Kasumi-1 (cell line): Measurements from ENCODE around the gene DYNLT4.
"Not testable (repeated sequence)": the region's sequence is repeated elsewhere in the genome, so short reads cannot be mapped to it uniquely, and the experiment has no call there.

Source experiments
- DNase-seq, 2 experiments: peaks; one replicate each; lab custom pipeline; 2025; lab: John Stamatoyannopoulos, UW

The DYNLT4 gene

DNA sequence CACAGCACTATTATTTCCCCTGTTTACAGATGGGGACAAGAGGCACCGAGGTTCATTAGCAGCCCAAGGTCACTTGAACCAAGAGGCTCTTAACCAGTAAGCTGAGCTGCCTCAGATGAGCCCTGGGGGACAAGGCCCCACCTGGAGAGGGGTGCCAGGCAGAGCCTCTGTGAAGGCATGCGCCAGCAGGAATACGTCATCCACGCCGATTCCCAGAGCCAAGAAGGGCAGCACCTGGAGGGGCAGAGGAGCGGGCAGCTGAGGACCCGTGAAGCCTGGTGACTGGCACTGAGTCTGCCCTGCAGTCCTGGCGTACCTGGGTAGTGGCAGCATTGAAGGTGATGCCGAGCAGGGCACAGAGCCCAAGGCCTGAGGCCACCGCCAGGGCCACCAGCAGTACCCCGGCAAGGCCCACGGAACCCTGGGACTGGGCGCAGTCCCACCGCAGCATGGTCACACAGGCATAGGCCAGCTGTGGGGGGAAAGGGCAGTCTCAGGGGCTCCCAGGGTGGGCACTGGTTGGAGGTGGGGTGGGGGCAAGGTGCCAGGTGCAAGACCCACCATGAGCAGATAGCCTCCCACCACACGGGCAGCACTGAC is 21.8 kb upstream of the DYNLT4 start:
- DNase-seq, result no peak

DNA sequence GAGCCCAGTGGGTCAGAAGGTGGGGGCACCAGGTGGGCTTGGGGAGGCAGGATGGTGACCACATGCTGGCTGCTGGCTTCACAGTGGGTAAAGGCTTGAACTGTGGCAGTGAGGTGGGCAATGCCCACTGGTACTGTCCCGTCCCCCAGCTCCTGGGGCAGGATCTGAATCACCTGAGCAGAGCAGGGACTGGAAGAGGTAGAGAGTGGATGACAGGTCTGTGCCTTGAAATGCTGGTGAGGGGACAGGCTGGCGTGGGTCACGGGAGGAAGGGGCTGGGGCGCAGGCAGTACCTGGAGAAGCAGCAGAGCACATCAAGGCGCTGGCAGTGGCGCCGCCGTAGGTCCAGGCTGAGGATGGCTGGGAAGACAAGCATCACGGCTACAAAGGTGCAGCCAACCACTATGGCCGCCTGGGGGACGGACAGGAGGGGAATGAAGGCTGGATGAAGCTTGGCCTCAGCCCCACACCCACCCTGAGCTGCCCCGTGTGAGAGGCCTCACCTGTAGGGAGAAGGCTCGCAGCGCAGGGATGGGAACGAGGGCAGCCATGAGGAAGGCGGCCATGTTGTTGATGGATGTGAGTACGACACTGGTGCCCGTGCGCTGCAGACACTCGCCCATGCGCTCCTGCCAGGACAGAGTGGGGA is 21.0 kb upstream of the DYNLT4 start:
- DNase-seq, result no peak

DNA sequence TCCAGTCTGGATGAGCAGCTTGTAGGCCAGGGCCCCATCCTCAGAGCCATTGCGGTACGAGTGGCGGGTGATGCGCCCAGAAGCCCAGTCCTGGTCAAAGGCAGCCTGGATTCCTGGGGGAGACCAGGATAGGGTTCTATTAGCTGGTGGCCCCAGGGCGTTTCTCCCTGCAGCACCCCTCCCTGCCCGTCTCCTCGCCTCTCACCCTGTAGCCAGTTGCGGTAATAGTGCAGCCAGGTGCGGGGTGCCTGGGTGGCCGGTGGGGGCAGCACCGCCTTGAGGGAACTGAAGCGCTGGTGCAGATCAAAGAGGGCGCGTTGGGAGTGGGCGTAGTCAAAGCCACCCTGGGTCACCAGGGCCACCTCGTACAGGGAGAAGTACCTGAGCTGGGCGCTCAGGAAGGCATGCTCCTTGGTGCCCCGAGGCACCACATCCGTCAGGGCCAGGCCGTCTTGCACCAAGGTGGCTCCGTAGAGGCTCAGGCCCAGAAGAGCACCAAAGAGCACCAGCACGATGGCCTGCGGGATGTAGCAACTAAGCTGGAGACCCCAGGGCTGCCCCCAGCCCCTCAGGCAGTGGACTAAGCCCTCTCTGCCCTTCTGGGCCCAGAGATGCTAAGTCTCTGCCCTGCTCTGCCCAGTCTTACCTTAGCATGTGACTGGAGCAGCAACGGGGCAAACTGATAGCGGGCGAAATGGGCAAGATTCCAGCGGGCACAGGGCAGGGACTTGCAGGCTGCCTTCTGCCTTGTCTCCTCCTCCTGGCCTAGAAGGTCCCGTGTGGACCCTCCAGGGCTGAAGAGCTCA is 20.2 kb upstream of the DYNLT4 start:
- DNase-seq, result no peak

DNA sequence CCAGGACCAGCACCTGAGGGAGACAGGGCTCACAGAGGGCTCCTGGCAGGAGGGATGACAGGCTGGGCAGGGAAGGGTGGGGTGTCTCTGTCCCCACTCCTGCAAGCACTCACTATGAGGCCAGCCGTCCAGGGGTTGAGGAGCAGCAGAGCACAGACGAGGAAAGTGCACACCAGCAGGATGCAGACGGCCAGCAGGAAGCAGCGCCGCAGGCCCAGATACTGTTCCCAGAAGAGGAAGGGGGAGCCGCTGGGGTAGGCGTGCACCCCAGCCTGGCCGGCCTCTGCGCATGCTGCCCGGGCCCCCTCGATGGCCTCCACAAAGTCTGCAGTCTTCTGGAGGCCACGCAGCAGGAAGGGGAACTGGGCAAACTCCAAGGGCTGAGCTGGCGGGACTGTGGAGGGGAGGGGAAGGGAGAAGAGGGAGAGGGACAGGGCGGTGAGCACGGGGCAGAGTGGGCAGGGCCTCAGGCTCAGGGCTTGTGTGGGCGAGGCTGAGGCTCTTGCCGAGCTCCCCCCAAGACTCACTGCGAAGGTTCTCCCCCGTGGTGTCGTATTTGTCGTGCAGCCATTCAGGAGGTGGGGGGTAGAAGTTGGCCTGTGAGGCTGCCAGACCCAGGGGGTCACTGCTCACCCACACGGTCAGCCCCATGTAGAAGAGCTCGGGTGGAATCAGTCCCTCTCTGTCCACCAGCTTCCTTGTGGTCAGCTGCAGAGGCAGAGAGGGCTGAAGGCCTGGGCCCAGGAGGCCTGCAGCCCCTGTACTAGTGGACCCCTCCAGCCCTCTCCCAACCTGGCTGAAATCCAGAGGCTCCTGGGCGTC is 19.4 kb upstream of the DYNLT4 start:
- DNase-seq, result peak; percentile 94

DNA sequence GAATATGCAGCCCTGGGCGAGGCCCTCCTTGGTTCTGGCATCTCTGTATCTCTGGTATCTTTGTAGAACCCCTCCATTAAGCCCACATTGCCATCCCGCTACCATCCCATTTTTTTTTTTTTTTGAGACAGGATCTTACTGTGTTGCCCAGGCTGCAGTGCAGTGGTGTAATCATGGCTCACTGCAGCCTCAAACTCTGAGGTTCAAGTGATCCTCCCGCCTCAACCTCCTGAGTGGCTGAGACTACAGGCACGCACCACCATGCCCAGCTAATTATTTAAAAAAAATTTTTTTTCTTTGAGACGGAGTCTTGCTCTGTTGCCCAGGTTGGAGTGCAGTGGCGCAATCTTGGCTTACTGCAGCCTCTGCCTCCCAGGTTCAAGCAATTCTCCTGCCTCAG is 17.2 kb upstream of the DYNLT4 start:
- DNase-seq, result not testable (repeated sequence)

DNA sequence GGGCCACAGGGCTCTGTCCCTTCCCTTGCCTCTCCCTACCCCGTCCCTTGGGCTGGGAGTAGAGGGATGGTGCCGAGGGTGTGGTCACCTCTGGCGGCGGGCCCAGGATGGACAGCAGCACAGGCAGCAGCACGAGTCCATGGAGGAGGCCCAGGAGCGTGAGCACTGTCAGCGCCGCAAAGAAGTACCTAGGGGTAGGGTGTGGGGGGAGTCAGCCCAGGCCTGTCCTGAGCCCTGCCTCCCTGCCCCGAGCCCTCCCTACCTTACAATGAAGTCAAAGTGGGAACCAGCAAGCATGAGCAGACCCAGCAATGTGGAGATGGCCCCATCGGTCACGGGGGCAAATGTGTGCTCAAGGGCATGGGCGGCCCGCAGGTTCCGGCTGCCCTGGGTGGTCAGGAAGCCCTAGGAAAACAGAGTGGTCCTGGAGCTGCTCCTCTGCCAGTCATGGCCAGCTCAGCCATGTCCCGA is 15.9 kb upstream of the DYNLT4 start:
- no peak for DNase-seq

DNA sequence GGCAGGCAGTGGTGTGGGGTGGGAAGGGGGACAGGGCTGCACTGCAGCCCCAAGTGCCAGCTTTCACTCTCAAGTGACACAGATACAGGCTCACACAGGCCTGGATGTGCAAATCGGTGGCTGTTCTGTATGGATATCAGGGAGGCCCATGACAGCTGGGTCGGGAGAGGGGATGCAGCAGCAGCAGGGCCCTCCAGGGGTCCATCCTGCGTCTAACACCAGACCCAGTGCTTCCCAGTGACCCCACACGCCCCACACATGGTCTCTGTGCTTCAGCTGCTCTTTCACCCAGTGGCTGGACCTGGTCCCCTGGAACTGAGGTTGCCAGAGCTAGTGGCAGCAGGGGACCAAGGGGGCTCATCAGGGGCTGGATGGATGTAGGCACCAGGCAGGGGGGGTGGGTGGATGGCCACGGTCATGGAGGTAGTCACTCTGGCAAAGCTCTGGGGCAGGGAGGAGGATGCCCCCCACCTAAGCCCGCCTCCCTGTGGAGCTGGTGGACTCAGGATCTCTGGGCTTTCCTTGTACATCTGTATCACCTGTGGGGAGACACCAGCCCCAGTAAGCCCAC is 15.1 kb upstream of the DYNLT4 start:
- DNase-seq, result no peak

DNA sequence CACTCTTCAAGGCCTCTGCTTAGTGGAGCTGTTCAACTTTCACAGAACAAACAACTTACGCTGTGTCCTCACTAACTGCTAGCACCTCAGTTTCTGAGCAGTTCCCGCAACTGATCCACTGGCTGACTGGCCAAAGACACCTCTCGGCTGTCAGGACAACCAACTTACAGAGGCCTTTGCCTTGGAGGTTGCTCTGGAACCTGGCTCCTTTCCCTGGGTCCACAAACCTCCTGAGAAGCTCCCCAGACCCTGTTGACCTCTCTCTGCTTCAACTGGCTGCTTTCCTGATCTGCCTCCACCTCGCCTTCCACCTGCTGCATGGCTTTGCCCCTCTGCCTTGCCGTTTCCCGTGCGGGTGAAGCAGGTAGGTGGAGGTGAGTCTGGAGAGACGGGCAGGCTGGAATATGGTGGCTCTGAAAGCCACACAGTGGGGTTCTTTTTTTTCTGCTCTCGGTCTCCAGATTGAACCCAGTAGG is 14.1 kb upstream of the DYNLT4 start:
- no peak for DNase-seq

DNA sequence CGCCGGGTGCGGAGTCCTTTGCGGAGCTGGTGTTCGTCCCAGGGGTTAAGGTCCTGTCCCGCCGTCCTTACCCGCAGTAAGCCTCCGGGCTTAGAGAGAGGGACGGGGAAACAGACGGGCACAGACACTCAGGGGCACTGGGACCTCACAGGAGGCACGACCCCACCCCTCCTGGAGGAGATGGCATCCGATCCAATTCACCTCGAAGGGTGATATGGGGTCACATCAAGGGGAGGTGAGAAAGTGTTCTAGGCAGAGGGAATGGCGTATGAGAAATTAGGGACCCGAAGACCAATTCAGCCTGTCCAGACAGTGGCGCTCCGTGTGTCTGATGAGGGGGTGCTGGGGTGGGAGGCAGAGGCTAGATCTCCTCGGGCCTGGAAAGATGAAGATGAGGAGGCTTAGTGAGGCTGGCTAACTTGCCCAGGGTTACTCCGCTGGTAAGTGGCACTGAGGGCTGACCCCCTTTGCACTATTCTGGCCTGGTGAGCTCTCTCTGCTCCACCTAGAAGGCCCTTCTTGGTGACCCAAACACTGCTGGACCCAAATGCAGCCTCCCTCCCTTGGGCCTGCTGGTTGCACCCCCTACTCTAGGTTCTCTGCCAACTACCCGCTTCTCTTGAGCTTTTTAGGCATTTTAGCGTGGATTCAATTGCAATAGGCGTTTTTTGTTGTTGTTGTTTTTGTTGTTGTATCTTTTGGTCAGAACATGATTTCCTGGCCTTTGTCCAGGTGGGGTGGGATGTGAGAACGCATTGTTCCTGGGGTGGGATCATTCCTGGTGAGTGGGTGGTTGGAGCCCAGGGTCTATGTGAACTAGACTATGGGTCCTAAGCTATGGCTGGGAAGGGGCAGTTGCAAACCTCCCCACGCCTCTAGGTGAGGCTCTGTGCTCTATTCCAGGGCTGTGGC is 13.4 kb upstream of the DYNLT4 start:
- DNase-seq, result no peak

DNA sequence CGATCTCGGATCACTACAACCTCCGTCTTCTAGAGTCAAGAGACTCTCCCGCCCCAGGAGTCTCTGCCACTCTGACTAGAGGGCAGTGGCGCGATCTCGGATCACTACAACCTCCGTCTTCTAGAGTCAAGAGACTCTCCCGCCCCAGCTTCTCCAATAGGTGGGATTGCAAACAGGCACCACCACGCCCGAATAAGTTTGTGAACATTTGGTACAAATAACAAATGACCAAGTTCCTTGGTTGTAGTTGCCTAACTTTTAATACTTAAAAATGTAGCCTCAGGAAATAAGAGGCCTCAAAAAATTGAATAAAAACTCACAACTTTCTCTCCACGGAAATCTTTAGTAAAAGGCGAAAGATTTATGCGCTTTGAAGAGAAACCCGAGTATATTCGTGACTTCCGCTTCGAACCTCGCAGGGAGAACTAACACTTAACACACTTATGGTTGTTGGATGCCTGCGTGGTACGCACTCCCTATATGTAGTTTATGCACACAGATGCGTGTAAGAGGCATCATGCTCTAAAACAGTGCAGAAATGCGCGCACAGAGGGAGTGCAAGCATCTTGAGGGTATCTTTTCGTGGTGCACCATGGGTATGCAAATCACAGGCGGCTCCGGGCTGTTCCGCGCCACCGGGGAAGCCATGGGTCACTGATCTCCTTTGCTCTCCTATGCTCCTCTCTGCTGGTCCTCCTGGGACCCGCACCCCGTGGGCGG is 12.6 kb upstream of the DYNLT4 start:
- DNase-seq, result peak; percentile 89 to 91

DNA sequence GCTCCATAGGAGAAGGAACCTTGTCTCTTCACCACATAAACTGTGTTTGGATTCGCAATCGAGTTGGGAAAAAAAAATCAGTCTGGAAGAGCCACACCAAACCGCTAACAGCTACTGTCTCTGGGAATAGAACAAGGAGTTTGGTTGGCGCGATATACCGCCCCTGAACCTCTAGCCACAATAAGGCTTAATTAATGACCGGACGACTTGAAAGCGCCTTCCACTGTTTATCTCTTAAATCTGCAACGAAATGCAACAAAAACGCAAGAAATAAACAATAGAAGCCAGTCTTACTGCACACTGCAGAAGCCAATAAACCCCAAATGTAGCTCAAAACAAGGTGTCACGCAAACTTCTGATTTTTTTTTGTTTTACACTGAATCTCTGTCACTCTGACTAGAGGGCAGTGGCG is 12.1 kb upstream of the DYNLT4 start:
- no peak for DNase-seq

DNA sequence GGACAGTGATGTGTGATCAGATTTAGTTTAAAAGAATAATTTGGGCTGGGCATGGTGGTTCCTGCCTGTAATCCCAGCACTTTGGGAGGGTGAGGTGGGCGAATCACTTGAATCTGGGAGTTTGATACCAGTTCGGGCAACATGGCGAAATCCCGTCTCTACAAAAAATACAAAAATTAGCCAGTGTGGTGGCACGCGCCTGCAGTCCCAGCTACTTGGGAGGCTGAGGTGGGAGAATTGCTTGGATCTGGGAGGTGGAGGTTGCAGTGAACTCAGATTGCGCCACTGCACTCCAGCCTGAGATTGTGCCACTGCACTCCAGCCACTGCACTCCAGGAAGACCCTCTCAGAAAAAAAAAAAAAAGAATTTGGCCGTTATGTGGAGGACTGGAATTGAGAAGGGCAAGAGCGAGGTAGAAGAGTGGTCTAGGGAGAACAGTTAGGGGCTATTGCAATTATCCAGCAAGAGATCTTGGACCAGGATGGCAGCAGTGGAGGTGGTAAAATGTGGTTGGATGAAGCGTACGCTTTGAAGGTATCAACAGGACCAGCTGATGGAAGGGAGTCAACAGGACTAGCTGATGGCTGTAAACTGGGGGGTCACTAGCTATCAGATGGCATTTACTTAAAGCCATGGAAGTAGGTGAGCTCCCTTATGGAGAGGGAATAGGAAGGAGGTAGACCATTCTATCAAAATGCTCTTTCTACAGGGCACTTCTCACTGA is 10.8 kb upstream of the DYNLT4 start:
- no peak for DNase-seq

DNA sequence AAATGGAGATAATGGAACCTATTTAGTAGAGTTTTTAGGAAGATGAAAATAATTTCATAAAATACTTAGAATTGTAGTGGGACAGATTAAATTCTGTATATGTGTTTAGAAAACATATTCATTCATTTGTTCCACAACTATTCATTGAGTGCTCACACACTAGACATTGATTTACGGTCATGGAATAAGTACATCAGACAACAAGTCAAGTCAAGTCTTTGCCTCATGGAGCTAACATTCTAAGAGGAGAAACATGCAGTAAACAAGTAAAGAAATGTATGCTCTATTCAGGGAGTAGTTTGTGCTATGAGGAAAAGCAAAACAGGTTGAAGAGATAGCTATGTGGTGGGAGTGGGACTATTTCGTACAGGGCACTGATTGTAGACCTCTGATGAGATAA is 10.2 kb upstream of the DYNLT4 start:
- DNase-seq, result no peak

DNA sequence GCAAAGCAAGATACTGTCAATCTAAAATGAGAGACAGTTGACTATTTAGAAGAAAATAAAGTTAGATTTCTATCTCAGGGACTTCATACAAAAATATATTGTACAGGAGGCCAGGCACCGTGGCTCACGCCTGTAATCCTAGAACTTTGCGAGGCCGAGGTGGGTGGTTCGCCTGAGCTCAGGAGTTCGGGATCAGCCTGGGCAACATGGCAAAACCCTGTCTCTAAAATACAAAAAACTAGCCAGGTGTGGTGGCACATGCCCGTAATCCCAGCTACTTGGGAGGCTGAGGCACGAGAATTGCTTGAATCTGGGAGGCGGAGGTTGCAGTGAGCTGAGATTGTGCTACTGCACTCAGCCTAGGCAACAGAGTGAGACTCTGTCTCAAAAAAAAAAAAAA is 8.8 kb upstream of the DYNLT4 start:
- DNase-seq, result not testable (repeated sequence)

DNA sequence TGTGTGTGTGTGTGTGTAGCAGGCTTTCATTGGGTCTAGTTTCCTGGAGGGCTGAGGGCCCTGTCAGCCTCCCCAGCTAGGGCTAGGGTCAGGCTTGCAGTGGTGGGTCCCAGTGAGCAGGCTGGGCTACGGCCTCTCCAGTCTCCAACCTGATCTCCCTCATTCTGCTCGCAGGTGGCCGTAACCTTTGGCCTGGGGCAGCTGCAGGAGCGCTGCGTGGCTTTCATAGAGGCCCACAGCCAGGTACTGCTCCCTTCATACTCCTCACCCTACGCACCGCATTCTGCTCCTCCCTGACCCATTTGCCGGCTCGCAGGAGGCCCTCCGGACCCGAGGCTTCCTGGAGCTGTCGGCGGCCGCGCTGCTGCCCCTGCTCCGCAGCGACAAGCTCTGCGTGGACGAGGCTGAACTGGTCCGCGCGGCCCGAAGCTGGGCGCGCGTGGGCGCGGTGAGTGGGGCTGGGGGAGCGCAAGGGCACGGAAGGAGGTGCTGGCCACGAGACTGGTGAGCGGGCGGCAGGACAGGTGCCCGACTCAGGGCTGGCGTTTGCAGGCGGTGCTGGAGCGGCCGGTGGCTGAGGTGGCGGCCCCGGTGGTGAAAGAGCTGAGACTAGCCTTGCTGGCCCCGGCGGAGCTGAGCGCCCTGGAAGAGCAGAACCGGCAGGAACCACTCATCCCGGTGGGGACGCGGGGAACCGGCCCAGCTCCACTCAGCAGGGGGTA is 5.8 kb upstream of the DYNLT4 start:
- no peak for DNase-seq

DNA sequence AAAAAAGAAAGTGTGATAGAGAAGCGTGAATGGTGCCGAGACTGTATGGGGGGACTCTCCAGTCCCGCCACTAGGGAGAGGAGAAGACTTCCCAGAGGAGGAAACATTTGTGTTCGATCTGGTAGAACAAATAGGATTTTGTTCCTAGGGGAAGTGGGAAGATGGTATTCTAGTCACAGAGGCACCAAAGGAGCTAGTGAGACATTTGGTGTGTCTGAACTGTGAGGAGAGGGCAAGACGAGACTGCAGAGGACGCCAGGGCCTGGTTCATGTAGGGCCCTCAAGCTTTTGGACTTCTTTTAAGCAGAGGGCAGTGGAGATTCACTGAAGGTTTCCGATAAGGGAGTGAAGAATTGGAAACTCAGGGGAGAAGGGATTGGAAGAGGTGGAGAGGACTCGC is 4.1 kb upstream of the DYNLT4 start:
- DNase-seq, result no peak

DNA sequence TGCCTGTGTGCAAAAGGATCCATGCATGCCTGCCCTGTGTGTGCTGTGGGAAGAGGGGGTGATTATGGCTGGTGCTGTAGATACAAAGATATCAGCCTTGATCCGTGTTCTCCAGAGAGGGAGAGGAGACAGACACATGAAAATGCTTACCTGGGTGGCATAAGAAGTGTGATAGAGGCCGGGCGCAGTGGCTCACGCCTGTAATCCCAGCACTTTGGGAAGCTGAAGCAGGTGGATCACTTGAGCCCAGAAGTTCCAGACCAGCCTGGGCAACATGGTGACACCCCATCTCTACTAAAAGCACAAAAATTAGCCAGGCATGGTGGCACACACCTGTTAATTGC is 3.6 kb upstream of the DYNLT4 start:
- DNase-seq, result not testable (repeated sequence)

DNA sequence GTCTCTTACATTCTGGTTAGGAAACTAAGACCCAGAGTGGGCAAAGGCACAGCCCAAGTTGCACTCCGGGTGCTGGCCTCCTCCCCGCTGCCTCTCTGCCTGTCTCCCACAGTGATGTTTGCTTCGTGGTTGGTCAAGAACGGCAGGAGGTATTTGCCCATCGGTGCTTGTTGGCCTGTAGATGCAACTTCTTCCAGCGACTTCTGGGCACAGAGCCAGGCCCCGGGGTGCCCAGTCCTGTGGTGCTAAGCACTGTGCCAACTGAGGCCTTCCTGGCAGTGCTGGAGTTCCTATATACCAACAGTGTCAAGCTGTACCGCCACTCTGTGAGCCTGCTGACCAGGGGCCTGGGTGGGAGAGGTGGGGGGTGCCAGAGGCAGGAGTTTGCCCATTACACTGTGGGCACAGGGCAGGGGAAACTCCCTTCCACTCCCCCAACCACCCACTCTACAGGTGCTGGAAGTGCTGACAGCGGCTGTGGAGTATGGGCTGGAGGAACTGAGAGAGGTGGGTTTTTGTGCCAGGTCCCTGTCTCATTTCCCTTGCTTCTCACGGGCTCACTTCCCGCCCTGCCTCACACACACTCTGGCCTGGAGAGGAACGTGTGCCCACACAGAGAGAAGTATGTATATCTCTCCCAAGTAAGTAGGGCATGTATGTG is 3.1 kb upstream of the DYNLT4 start:
- no peak for DNase-seq
